HEK293 (cell line): Measurements from ENCODE around the gene INF2.
A peak's percentile ranks its signal among the peaks of the same experiment; 100 is the strongest.
"Not testable (repeated sequence)": the region's sequence is repeated elsewhere in the genome, so short reads cannot be mapped to it uniquely, and the experiment has no call there.

Experiments used
- CTCF ChIA-PET: fragments of 350-600 bp; formaldehyde crosslinking; extraction: SDS; loops from one replicate; lab custom pipeline; 2021; ENCODE audit warnings: antibody characterized with exemption; lab: Yijun Ruan, JAX
- POLR2A ChIA-PET: fragments of 300-600 bp; formaldehyde crosslinking; extraction: SDS; loops from one replicate; lab custom pipeline; 2020; ENCODE audit warnings: antibody characterized with exemption, inconsistent platforms; lab: Yijun Ruan, JAX
- H3K27ac ChIP-seq: fragments of 200-500 bp; sonication (Bioruptor generic); 2 replicates; pipeline ENCODE4 v1.5.1; 2014; ENCODE audit warnings: low read depth, low read length, control low read depth, inconsistent platforms; ENCODE audit errors: extremely low read depth
- H3K36me3 ChIP-seq, 2 experiments: fragments of 200-500 bp in 1 of 2; sonication (Bioruptor generic) in 1 of 2; 1 replicate in 1 of 2; 2 replicates in 1 of 2; pipeline ENCODE4 v1.5.1; 2014 to 2017; ENCODE audit warnings: inconsistent platforms in 2 of 2, low read length in 2 of 2; ENCODE audit not compliant: control insufficient read depth in 2 of 2, insufficient read depth in 1 of 2
- H3K4me1 ChIP-seq: fragments of 200-500 bp; sonication (Bioruptor generic); 2 replicates; pipeline ENCODE4 v1.5.1; 2014; ENCODE audit warnings: mild to moderate bottlenecking, low read length, inconsistent platforms; ENCODE audit not compliant: control insufficient read depth, insufficient read depth
- H3K4me3 ChIP-seq: 2 replicates; pipeline ENCODE4 v1.5.1; 2011; ENCODE audit warnings: low read depth, mild to moderate bottlenecking, control low read depth, low read length, moderate library complexity
- H3K9me3 ChIP-seq: fragments of 200-500 bp; sonication (Bioruptor generic); 2 replicates; pipeline ENCODE4 v1.5.1; 2014; ENCODE audit warnings: low read depth, low read length, inconsistent platforms; ENCODE audit not compliant: control insufficient read depth, insufficient read depth
- BCL11A ChIP-seq: fragments of 450-650 bp; formaldehyde crosslinking; IDR thresholded peaks from 2 replicates; pipeline ENCODE4 v1.5.1; 2016; ENCODE audit warnings: low read depth, missing biosample characterization, missing genetic modification characterization
- KLF9 ChIP-seq: fragments of 450-650 bp; formaldehyde crosslinking; IDR thresholded peaks from 2 replicates; pipeline ENCODE4 v1.5.1; 2016; ENCODE audit warnings: missing biosample characterization, missing genetic modification characterization, low read depth
- SP2 ChIP-seq: fragments of 450-650 bp; formaldehyde crosslinking; IDR thresholded peaks from 2 replicates; pipeline ENCODE4 v1.5.1; 2016; ENCODE audit warnings: missing biosample characterization, missing genetic modification characterization
- ZBTB20 ChIP-seq: fragments of 450-650 bp; formaldehyde crosslinking; IDR thresholded peaks from 2 replicates; pipeline ENCODE4 v1.5.1; 2016; ENCODE audit warnings: missing biosample characterization, missing genetic modification characterization
- ZEB2 ChIP-seq: fragments of 450-650 bp; formaldehyde crosslinking; IDR thresholded peaks from 2 replicates; pipeline ENCODE4 v1.5.1; 2016; ENCODE audit warnings: missing biosample characterization, missing genetic modification characterization
- ZFHX2 ChIP-seq: fragments of 450-650 bp; formaldehyde crosslinking; conservative IDR thresholded peaks from 2 replicates; pipeline ENCODE4 v1.5.1; 2016; ENCODE audit warnings: missing biosample characterization, missing genetic modification characterization
- ZNF114 ChIP-seq: fragments of 450-650 bp; formaldehyde crosslinking; IDR thresholded peaks from 2 replicates; pipeline ENCODE4 v1.5.0; 2017; ENCODE audit warnings: missing biosample characterization, missing genetic modification characterization
- ZNF221 ChIP-seq: fragments of 450-650 bp; formaldehyde crosslinking; IDR thresholded peaks from 2 replicates; pipeline ENCODE4 v1.5.1; 2017; ENCODE audit warnings: missing biosample characterization, missing genetic modification characterization, borderline replicate concordance
- ZNF23 ChIP-seq: fragments of 450-650 bp; formaldehyde crosslinking; IDR thresholded peaks from 2 replicates; pipeline ENCODE4 v1.5.1; 2016; ENCODE audit warnings: missing biosample characterization, missing genetic modification characterization, borderline replicate concordance
- ZNF266 ChIP-seq: fragments of 450-650 bp; formaldehyde crosslinking; IDR thresholded peaks from 2 replicates; pipeline ENCODE4 v1.5.1; 2016; ENCODE audit warnings: missing biosample characterization, missing genetic modification characterization, low read depth
- ZNF354C ChIP-seq: fragments of 450-650 bp; formaldehyde crosslinking; IDR thresholded peaks from 2 replicates; pipeline ENCODE4 v1.5.1; 2016; ENCODE audit warnings: missing biosample characterization, missing genetic modification characterization, low read depth, borderline replicate concordance
- ZNF404 ChIP-seq: fragments of 450-650 bp; formaldehyde crosslinking; IDR thresholded peaks from 2 replicates; pipeline ENCODE4 v1.5.1; 2017; ENCODE audit warnings: missing biosample characterization, missing genetic modification characterization
- ZNF416 ChIP-seq: fragments of 450-650 bp; formaldehyde crosslinking; IDR thresholded peaks from 2 replicates; pipeline ENCODE4 v1.5.1; 2016; ENCODE audit warnings: missing biosample characterization, missing genetic modification characterization
- ZNF473 ChIP-seq: fragments of 450-650 bp; formaldehyde crosslinking; IDR thresholded peaks from 2 replicates; pipeline ENCODE4 v1.5.1; 2017; ENCODE audit warnings: missing biosample characterization, missing genetic modification characterization
- ZNF510 ChIP-seq: fragments of 450-650 bp; formaldehyde crosslinking; IDR thresholded peaks from 2 replicates; pipeline ENCODE4 v1.5.1; 2018; ENCODE audit warnings: mild to moderate bottlenecking, missing genetic modification characterization, missing biosample characterization; ENCODE audit not compliant: insufficient replicate concordance
- ZNF530 ChIP-seq: fragments of 450-650 bp; formaldehyde crosslinking; IDR thresholded peaks from 2 replicates; pipeline ENCODE4 v1.5.1; 2016; ENCODE audit warnings: low read depth, missing biosample characterization, missing genetic modification characterization
- ZNF677 ChIP-seq: fragments of 450-650 bp; IDR thresholded peaks from 2 replicates; pipeline ENCODE4 v1.5.0; 2018; ENCODE audit warnings: missing biosample characterization, mild to moderate bottlenecking, missing genetic modification characterization, moderate library complexity
- TF ChIP-seq, protein P1 (sequence below): fragments of 450-650 bp; formaldehyde crosslinking; IDR thresholded peaks from 2 replicates; pipeline ENCODE4 v1.5.1; 2016; ENCODE audit warnings: missing biosample characterization, missing genetic modification characterization, borderline replicate concordance
- TF ChIP-seq, protein P2 (sequence below): fragments of 450-650 bp; formaldehyde crosslinking; IDR thresholded peaks from 2 replicates; pipeline ENCODE4 v1.5.0; 2017; ENCODE audit warnings: missing biosample characterization, missing genetic modification characterization, borderline replicate concordance
- TF ChIP-seq, protein P3 (sequence below): fragments of 450-650 bp; formaldehyde crosslinking; IDR thresholded peaks from 2 replicates; pipeline ENCODE4 v1.5.1; 2016; ENCODE audit warnings: missing biosample characterization, missing genetic modification characterization
- TF ChIP-seq, protein P4 (sequence below): fragments of 450-650 bp; formaldehyde crosslinking; IDR thresholded peaks from 2 replicates; pipeline ENCODE4 v1.5.1; 2017; ENCODE audit warnings: missing biosample characterization, missing genetic modification characterization
- TF ChIP-seq, protein P5 (sequence below): fragments of 450-650 bp; formaldehyde crosslinking; IDR thresholded peaks from 2 replicates; pipeline ENCODE4 v1.5.1; 2017; ENCODE audit warnings: missing biosample characterization, missing genetic modification characterization

Gene INF2

DNA sequence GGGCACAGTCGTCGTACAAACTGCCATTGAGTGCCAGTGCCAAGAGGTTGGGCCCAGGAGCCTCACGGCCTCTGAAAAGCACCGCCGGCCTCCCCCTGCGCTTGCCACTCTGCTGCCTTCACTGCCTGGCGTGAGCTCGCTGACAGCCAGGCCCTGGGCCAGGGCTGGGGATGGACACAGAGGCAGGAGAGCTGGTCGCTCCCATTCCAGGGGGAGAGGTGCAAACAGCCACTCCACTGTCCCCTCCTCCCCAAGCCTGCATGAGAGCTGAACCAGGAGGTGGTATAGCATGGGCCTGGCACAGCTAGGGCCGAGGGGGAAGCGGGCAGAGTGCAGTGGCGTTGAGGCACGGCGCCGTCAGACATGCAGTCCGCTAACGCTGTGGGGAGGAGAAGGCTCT is 39.2 kb downstream of the INF2 start (continued):
- TF ChIP-seq, protein P1, sequence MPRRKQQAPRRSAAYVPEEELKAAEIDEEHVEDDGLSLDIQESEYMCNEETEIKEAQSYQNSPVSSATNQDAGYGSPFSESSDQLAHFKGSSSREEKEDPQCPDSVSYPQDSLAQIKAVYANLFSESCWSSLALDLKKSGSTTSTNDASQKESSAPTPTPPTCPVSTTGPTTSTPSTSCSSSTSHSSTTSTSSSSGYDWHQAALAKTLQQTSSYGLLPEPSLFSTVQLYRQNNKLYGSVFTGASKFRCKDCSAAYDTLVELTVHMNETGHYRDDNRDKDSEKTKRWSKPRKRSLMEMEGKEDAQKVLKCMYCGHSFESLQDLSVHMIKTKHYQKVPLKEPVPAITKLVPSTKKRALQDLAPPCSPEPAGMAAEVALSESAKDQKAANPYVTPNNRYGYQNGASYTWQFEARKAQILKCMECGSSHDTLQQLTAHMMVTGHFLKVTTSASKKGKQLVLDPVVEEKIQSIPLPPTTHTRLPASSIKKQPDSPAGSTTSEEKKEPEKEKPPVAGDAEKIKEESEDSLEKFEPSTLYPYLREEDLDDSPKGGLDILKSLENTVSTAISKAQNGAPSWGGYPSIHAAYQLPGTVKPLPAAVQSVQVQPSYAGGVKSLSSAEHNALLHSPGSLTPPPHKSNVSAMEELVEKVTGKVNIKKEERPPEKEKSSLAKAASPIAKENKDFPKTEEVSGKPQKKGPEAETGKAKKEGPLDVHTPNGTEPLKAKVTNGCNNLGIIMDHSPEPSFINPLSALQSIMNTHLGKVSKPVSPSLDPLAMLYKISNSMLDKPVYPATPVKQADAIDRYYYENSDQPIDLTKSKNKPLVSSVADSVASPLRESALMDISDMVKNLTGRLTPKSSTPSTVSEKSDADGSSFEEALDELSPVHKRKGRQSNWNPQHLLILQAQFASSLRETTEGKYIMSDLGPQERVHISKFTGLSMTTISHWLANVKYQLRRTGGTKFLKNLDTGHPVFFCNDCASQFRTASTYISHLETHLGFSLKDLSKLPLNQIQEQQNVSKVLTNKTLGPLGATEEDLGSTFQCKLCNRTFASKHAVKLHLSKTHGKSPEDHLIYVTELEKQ (tag by site-specific recombination): no peak
- no peak for TF ChIP-seq ZNF23 (tag by site-specific recombination)
- TF ChIP-seq, protein P2, sequence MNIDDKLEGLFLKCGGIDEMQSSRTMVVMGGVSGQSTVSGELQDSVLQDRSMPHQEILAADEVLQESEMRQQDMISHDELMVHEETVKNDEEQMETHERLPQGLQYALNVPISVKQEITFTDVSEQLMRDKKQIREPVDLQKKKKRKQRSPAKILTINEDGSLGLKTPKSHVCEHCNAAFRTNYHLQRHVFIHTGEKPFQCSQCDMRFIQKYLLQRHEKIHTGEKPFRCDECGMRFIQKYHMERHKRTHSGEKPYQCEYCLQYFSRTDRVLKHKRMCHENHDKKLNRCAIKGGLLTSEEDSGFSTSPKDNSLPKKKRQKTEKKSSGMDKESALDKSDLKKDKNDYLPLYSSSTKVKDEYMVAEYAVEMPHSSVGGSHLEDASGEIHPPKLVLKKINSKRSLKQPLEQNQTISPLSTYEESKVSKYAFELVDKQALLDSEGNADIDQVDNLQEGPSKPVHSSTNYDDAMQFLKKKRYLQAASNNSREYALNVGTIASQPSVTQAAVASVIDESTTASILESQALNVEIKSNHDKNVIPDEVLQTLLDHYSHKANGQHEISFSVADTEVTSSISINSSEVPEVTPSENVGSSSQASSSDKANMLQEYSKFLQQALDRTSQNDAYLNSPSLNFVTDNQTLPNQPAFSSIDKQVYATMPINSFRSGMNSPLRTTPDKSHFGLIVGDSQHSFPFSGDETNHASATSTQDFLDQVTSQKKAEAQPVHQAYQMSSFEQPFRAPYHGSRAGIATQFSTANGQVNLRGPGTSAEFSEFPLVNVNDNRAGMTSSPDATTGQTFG (tag by site-specific recombination): no peak
- TF ChIP-seq ZNF404 (tag by site-specific recombination): no peak
- TF ChIP-seq ZEB2: no peak
- no peak for TF ChIP-seq ZNF354C
- no peak for TF ChIP-seq ZNF221 (tag by site-specific recombination)
- TF ChIP-seq ZNF530: no peak
- TF ChIP-seq, protein P3, sequence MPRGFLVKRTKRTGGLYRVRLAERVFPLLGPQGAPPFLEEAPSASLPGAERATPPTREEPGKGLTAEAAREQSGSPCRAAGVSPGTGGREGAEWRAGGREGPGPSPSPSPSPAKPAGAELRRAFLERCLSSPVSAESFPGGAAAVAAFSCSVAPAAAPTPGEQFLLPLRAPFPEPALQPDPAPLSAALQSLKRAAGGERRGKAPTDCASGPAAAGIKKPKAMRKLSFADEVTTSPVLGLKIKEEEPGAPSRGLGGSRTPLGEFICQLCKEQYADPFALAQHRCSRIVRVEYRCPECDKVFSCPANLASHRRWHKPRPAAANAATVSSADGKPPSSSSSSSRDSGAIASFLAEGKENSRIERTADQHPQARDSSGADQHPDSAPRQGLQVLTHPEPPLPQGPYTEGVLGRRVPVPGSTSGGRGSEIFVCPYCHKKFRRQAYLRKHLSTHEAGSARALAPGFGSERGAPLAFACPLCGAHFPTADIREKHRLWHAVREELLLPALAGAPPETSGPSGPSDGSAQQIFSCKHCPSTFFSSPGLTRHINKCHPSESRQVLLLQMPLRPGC (tag by site-specific recombination): no peak
- TF ChIP-seq ZNF416 (tag by site-specific recombination): no peak

DNA sequence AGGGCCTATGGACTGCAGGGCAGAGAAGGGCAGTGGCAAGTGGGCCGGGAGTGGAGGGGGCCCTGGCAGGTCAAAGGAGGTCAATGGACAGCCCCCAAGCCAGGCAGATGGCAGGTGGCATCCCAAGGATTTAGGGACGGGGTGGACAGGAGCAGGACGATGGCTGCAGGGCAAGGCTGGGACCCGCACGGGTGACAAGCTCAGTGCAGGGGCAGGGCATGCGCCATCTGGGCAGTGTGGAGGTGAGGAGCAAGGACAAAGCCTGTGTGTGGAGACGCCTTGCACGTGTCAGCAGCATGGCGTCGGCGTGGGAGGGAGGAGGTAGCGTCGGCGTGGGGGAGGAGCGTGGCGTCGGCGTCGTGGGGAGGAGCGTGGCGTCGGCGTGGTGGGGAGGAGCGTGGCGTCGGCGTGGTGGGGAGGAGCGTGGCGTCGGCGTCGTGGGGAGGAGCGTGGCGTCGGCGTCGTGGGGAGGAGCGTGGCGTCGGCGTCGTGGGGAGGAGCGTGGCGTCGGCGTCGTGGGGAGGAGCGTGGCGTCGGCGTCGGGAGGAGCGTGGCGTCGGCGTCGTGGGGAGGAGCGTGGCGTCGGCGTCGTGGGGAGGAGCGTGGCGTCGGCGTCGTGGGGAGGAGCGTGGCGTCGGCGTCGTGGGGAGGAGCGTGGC is 39.9 kb downstream of the INF2 start:
- H3K36me3 ChIP-seq, H3K9me3 ChIP-seq, CTCF ChIA-PET, H3K4me3 ChIP-seq, H3K27ac ChIP-seq, H3K4me1 ChIP-seq, POLR2A ChIA-PET: not testable (repeated sequence)
- peak; percentile 46 for TF ChIP-seq ZFHX2 (tag by site-specific recombination)

DNA sequence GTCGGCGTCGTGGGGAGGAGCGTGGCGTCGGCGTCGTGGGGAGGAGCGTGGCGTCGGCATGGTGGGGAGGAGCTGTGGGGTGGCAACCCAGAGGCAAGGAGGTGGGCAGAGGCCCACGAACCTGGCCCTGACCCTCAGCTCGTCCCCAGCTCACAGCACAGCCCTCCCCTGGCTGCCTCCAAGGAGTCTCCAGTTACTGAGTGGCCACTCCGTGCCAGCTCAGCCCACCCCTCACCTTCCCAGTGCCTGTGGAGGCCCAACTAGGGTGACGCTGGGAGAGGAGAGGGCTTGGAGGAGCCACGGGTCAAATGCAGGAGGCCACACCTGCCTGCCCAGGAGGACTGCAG is 40.4 kb downstream of the INF2 start:
- no peak overlapping the region for H3K4me3 ChIP-seq
- TF ChIP-seq SP2 (tag by site-specific recombination): no peak
- no peak for TF ChIP-seq KLF9 (tag by site-specific recombination)
- no peak for TF ChIP-seq BCL11A (tag by site-specific recombination)
- no peak for TF ChIP-seq ZBTB20
- TF ChIP-seq ZNF473 (tag by site-specific recombination): no peak
- no peak for TF ChIP-seq ZNF677
- TF ChIP-seq, protein P4, sequence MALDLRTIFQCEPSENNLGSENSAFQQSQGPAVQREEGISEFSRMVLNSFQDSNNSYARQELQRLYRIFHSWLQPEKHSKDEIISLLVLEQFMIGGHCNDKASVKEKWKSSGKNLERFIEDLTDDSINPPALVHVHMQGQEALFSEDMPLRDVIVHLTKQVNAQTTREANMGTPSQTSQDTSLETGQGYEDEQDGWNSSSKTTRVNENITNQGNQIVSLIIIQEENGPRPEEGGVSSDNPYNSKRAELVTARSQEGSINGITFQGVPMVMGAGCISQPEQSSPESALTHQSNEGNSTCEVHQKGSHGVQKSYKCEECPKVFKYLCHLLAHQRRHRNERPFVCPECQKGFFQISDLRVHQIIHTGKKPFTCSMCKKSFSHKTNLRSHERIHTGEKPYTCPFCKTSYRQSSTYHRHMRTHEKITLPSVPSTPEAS (tag by site-specific recombination): no peak
- no peak for TF ChIP-seq ZNF530
- no peak for TF ChIP-seq ZNF114 (tag by site-specific recombination)
- TF ChIP-seq ZNF510 (tag by site-specific recombination): no peak
- TF ChIP-seq, protein P5, sequence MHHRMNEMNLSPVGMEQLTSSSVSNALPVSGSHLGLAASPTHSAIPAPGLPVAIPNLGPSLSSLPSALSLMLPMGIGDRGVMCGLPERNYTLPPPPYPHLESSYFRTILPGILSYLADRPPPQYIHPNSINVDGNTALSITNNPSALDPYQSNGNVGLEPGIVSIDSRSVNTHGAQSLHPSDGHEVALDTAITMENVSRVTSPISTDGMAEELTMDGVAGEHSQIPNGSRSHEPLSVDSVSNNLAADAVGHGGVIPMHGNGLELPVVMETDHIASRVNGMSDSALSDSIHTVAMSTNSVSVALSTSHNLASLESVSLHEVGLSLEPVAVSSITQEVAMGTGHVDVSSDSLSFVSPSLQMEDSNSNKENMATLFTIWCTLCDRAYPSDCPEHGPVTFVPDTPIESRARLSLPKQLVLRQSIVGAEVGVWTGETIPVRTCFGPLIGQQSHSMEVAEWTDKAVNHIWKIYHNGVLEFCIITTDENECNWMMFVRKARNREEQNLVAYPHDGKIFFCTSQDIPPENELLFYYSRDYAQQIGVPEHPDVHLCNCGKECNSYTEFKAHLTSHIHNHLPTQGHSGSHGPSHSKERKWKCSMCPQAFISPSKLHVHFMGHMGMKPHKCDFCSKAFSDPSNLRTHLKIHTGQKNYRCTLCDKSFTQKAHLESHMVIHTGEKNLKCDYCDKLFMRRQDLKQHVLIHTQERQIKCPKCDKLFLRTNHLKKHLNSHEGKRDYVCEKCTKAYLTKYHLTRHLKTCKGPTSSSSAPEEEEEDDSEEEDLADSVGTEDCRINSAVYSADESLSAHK (tag by site-specific recombination): no peak
- TF ChIP-seq ZNF266 (tag by site-specific recombination): no peak

More for the DNA sequence above, 40.4 kb downstream of the INF2 start:
- Histone ChIP-seq H3K4me1 (no peaks in the 10 kb centered on the region; the same call in 1 of the 2 replicates), H3K36me3 (no peaks in the 10 kb centered on the region), H3K9me3 (no peaks in the 10 kb centered on the region), H3K27ac (no peak overlapping the region)
- POLR2A ChIA-PET: no interaction called here
- CTCF ChIA-PET: interaction anchor here (0.7 to 0.9 kb wide), 2 partner anchors 21 to 535 kb away, joined by 3 read pairs; no protein-coding TSS in a partner anchor
